Measurements from ENCODE around the gene GID8. TPM values are rescaled to one million over a fixed set of nuclear protein-coding genes. Genes with fewer than 3 reads are reported as not detected.

The GID8 gene
- polyA plus RNA-seq, 2 of the 4 experiments (the other 2 are of a cell fraction) = 19.2 to 24.5 TPM

DNA sequence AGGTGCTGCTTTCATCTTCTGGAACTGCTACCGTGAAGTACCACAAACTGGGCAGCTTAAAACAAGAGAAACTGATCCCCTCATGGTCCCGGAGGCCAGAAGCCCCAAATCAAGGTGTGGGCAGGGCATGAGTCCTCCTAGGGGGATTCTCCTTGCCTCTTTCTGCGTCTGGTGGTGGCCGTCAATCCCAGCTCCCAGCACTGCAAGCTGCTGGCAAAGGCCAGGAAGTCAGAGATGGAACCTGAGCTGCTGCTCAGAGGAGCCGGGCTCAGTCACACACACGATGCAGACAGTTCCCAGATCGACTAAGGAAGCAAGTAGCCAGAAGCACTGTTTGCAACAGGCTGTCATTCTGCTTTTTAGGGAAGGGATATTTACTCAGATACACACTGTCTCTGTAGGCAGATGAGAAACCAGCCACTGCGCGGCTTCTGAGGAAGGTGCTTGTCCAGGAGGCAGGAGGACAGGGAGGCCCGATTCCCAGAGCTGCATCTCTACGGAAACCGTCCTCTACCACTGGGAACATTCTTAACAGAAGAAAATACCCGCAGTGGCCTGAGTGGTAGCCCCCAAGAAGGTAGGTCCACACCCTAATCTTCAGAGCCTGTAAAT, 53.4 kb downstream of the GID8 start:
- ChIA-PET POLR2A (no interaction called here), CTCF (interaction anchor here (1.0 to 7.5 kb wide), 5 partner anchors 10 to 390 kb away, joined by 3 to 44 read pairs (median 3); no protein-coding TSS in a partner anchor)
- FAIRE-seq = no peak
- no peak overlapping the region for H3K4me2 ChIP-seq
- no peak overlapping the region for H3K4me3 ChIP-seq
- TF ChIP-seq, protein P1, sequence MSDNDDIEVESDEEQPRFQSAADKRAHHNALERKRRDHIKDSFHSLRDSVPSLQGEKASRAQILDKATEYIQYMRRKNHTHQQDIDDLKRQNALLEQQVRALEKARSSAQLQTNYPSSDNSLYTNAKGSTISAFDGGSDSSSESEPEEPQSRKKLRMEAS (IDR thresholded peaks at IDR 0.05) = no peak
- no peak for TF ChIP-seq HDAC2 (IDR thresholded peaks at IDR 0.05)
- no peak for TF ChIP-seq CHD4 (IDR thresholded peaks at IDR 0.05; ENCODE audit: borderline replicate concordance)
- TF ChIP-seq BHLHE40 (IDR thresholded peaks at IDR 0.05; ENCODE audit: low read depth, low read length) = no peak
- no peak for TF ChIP-seq GATA3 (IDR thresholded peaks at IDR 0.05; ENCODE audit: borderline replicate concordance)
- ATAC-seq = peak; percentile 14 to 43; a peak in 3 of 6 replicates
- no peaks in the 10 kb centered on the region for H3K4me1 ChIP-seq
- 46% methylated on average over 13 of the region's 13 CpGs for WGBS (ENCODE audit: missing lambda C conversion rate)
- no peak for DNase-seq (ENCODE audit: low read depth in 1 of 2, low spot score in 1 of 2)
- H3K9me3 ChIP-seq = no peaks in the 10 kb centered on the region
- no peak overlapping the region for H3K27ac ChIP-seq

DNA sequence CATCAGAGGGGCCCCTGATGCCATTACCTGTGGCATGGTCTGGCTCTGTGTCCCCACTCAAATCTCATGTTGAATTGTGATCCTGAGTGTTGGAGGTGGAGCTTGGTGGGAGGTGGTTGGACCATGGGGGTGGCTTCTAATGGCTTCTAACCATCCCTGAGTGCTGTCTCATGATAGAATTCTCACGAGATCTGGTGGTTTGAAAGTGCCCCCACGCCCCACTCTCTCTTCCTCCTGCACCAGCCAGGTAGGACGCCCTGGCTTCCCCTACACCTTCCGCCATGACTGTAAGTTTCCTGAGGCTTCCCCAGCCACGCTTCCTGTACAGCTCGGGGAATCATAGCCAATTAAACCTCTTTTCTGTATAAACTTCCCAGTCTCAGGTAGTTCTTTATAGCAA, 53.9 kb downstream of the GID8 start:
- H3K9me3 ChIP-seq = no peaks in the 10 kb centered on the region
- WGBS (ENCODE audit: missing lambda C conversion rate) = 57% methylated on average over 6 of the region's 6 CpGs
- no peak for FAIRE-seq
- H3K4me2 ChIP-seq = no peak overlapping the region
- no peak for DNase-seq (ENCODE audit: low read depth in 1 of 2, low spot score in 1 of 2)
- H3K4me3 ChIP-seq = no peak overlapping the region
- CTCF ChIA-PET = interaction anchor here (0.6 to 7.5 kb wide), 5 partner anchors 9 to 492 kb away, joined by 3 to 44 read pairs (median 3); no protein-coding TSS in a partner anchor
- no peak overlapping the region for H3K27ac ChIP-seq
- H3K4me1 ChIP-seq = no peaks in the 10 kb centered on the region
- POLR2A ChIA-PET = no interaction called here
- TF ChIP-seq GATA3 (IDR thresholded peaks at IDR 0.05; ENCODE audit: borderline replicate concordance) (no peak), FOSL2 (IDR thresholded peaks at IDR 0.05) (no peak), FOSL2 (CRISPR knock-in tag; IDR thresholded peaks at IDR 0.05) (no peak), ZFP36 (IDR thresholded peaks at IDR 0.05; ENCODE audit: borderline replicate concordance, partially characterized antibody) (no peak), NPAS2 (CRISPR knock-in tag; IDR thresholded peaks at IDR 0.05; ENCODE audit: borderline replicate concordance) (no peak), USF2 (IDR thresholded peaks at IDR 0.05) (no peak), CHD2 (IDR thresholded peaks at IDR 0.05; ENCODE audit: low read length, partially characterized antibody) (no peak), TP53 (CRISPR knock-in tag; IDR thresholded peaks at IDR 0.05) (no peak), CBX8 (IDR thresholded peaks at IDR 0.05) (no peak), EHMT2 (IDR thresholded peaks at IDR 0.05; ENCODE audit: low read depth) (no peak), SMC3 (IDR thresholded peaks at IDR 0.05) (no peak), RAD21 (conservative IDR thresholded peaks at IDR 0.05 in 1 of 2, IDR thresholded peaks at IDR 0.05 in 1 of 2) (no peak), CEBPB (IDR thresholded peaks at IDR 0.05) (no peak), ZNF302 (CRISPR knock-in tag; IDR thresholded peaks at IDR 0.05) (no peak), POLR2AphosphoS2 (conservative IDR thresholded peaks at IDR 0.05; ENCODE audit: low read length) (no peak)
- TF ChIP-seq, protein P2, sequence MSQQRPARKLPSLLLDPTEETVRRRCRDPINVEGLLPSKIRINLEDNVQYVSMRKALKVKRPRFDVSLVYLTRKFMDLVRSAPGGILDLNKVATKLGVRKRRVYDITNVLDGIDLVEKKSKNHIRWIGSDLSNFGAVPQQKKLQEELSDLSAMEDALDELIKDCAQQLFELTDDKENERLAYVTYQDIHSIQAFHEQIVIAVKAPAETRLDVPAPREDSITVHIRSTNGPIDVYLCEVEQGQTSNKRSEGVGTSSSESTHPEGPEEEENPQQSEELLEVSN (IDR thresholded peaks at IDR 0.05; ENCODE audit: borderline replicate concordance, low read depth) = no peak
- TF ChIP-seq, protein P3, sequence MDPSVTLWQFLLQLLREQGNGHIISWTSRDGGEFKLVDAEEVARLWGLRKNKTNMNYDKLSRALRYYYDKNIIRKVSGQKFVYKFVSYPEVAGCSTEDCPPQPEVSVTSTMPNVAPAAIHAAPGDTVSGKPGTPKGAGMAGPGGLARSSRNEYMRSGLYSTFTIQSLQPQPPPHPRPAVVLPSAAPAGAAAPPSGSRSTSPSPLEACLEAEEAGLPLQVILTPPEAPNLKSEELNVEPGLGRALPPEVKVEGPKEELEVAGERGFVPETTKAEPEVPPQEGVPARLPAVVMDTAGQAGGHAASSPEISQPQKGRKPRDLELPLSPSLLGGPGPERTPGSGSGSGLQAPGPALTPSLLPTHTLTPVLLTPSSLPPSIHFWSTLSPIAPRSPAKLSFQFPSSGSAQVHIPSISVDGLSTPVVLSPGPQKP (IDR thresholded peaks at IDR 0.05; ENCODE audit: low read depth, low read length) = no peak
- TF ChIP-seq, protein P1 (IDR thresholded peaks at IDR 0.05) = no peak
- no peak for ATAC-seq

Data from A549 (cell line).